ENCODE data around the gene CHD1.

- no peak for TF ChIP-seq CTCF (IDR thresholded peaks at IDR 0.05)
- TF ChIP-seq POLR2A (IDR thresholded peaks at IDR 0.05) = no peak
These were observed 24.0 kb downstream of the CHD1 start for GRCh38 chr5:98904780-98905179.

All from uterus (tissue), 2 donors.